HG03460 (cell line): ENCODE results near the gene JMJD8.

Experiments
- ATAC-seq: cut with Tn5 transposase; IDR thresholded peaks from one replicate; pipeline ENCODE4 v1.9.1; 2021; ENCODE audit not compliant: unreplicated experiment

JMJD8 gene

DNA sequence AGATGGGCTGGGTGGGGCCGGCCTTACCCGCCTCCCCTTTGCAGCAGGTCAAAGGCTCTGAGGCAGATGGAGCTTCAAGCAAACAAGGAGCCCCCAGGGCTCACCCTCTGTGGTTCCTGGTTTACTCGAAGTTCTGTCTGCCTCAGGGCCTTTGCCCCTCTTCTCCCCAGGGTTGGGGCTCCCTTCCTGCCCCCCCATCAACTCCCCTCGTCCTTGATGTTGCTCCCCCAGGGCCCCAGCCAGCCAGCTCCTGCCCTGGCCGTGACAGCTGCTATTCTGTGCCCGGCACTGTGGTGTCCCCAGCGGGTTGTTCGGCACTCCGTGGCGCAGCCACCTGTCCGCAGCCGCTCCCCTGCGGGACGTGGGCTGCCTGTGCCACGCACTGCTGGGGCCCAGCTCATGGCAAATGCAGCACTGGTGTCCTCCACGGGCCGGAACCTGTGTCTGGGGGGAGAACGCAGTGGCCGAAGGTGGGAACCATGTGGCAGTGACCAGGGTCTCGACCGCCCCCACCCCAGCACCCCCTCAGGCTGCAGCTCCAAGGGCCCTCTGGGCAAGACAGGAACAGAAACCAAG is 26.5 kb upstream of the JMJD8 start:
- ATAC-seq, result no peak

DNA sequence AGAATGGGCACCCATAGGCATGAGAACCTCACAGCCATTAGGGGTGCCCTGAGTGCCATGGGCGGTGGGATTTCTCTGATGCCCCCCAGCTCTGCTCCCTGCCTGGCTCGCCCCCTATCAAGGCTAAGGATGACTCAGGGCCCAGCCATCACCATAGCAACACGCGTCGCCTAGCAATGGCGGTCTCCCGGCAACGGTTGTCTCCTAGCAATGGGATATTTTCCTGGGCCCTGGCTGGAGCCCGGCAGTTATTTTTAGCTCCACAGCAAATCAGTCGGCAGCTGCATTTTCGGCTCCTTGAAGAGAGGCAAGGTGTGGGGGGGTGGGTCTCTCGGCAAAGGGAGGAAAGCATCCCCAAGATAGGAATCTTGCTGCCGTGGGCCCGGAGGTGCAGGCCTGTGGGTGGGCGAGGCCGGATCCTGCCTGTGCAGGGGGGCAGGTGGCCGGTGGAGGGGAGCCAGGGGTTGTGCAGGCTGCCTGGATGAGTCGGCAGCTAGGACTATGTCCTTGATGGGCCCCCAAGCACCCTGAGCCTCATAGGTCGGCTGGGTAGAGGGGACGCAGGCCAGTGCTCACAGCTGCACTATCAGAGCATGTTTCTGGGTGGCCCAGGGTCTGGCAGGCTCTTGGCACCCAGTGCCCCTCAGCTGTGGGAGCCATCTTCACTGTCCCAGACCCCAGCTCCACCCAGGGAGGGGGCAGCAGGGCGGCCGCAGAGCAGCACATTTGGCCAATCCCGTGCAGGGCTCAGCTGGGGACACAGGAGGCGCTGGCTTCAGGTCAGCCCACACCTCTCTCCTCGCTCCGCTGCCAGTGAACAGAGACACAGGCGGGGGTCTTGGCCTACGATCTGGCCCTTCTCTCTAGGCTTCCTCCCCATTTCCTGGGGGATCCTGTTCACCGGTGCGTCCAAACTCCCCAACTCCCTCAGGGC is 25.7 kb upstream of the JMJD8 start:
- ATAC-seq, result no peak

DNA sequence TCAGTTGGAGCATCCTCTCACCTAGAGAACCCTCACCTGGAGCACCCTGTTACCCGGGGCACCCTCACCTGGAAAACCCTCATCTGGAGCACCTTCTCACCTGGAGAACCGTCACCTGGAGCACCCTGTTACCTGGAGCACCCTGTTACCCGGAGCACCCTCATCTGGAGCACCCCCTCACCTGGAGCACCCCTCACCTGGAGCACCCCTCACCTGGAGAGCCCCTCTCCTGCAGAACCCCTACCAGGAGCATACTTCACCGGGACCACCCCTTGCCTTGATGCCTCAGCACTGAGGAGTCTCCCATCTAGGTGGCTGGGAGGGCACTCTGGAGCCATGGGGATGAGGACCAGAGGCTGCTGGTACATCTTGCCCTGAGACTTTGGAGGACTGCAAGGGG is 24.8 kb upstream of the JMJD8 start:
- no peak for ATAC-seq

DNA sequence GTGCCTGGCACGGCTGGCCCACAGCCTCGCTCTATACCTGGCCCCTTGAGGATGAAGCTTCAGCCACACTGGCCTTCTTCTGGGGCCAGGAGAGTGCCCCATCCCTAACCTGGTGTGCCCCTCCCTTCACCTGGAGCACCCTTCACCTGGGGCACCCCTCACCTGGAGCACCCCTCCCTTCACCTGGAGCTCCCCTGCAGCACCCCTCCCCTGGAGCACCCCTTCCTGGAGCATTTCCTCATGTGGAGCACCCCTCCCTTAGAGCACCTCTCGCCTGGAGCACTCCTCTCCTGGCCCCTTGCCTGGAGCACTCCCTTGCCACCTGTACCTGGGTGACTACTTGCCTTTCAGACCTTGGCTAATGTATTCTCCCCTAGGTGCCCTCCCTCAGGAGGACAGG is 23.9 kb upstream of the JMJD8 start:
- no peak for ATAC-seq

DNA sequence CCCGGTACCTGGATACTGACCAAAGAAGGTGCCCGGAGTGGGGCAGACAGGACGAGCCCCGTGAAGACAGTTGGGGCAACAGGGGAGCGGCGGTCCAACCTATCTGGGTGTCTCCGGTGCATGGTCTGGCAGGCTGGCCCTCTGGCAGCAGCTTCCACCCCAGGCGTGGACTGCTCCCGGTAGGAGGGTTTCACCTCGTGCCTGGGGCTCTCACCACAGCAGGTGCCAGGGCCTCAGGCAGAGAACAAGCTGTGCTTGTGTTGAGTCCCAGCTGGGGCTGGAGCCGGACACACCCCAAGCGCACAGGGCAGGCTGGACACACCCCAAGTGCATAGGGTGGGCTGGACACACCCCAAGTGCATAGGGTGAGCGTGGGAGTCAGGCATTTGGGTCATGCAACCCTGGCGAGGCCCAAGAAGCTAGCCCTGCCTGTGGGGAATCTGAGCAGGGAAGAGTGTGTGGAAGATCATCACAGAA is 23.0 kb upstream of the JMJD8 start:
- ATAC-seq, result no peak

DNA sequence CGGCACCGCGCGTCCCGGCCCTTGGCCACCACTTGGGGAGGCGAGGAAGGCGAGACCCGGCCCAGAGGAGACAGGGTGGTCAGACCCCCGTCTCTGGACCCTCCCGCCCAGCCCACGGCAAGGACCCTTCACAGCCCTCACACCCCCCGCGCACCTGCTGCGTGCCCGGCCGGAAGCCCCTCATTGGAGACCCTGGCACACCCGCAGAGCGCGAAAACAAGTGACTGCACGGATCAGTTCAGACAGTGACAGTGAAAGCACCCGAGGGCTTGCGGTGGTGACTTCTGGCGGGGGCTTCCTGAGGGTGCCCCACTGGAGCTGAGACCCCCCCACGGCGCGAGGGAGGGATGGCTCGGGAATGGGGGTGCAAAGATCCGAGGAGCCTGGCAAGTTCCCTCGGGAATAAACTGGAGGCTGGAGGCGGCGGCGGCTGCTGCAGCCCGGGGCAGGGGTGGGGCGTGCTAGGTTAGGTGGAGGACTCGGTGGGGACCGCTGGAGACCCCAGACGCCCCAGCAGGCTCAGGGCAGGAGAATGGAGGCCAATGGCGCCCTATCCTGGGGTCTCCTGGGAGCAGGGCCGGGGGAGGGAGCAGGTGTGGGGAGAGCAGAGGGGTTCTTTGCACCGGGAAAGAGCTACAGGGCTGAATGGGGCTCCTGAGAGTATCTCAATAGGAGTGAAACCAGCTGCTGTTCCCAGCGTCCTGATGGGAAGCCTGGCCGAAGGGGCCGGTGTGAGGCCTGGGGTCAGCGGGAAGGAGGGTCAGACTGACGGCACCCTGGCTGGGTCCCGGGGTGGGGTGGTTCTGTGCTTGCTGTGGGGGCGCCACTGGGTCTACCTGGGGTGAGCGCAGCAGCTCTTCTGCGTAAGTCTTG is 22.3 kb upstream of the JMJD8 start:
- no peak for ATAC-seq

DNA sequence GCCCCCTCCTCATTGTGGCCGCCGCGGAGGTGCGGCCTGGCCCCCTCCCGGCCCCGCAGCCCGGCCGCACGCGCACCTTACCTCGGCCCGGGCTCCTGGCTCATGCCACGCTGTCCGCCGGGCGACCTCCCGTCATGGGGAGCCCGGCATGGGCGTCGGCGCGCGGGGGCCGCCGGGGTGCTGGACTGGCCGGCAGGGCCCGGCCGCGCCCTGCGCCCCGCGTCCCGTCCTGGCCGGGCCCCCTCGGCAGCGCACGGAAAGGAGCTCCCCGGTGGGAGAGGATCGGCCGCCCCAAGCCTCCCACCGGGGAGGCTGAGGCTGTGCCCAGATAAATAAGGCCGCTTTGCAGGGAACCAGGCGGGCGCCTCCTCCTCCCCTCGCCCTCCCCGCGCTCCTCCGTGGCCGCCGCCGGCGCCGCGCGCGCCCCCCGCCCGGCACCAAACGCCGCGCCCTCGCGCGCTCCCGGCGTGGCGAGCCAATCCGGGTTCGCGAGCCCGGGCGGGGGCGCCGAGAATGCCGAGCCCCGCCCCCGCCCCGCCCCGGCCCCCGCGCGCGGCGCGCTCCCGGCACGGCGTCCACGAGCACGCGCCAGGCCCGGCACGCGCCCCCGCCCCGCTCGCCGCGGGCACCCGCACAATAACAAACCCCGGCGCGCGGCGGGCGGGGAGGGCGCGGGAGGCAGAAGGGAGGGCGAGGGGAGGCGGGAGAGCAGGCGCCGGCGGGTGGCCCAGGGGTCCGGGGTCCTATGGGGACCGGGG is 21.5 kb upstream of the JMJD8 start, which contains the start of gene FBXL16:
Gene FBXL16, minus strand, starts transcription at position 371 of the 758 bp plus-strand sequence. CDS start 8,396 bp downstream, outside the sequence.
- ATAC-seq, result no peak

DNA sequence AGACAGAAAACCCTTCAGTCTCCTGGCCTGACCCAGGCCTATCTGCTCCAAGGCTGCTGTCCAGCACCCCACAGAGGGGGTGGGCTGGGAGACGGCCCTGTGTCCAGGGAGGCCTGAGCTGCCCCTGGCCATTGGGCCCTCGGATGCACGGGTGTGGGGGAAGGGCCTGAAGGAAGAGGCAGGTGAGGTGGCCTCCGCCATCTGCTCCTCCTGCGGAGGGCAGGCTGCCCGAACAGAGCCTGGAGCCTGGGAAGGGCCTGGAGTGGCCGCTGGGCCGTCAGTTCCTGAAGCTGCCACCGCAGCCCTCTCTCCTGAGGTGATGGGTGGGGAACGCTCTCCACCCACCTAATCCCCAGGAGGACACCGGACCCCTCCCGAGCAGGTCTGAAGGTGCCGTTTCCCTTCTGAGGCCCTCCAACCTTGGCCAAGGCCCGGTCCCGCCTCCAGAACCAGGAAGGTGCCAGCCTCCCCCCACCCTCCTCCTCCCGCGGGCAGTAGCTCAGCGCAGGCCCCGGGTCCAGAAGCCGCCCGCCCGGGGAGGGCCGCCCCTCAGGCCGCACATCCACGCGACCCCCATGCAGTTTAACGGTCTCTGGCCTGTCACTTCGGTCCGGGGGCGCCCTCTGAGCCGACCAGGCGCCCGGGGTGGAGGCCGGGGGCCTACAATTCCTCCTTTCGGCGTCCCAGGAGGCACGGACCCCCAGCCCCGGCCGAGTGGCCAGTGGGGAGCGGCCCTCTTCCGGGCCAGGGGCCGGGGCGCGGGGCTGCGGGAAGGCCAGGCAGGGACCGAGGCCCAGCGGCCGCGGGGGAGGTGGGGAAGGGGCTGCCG is 20.6 kb upstream of the JMJD8 start:
- no peak for ATAC-seq

DNA sequence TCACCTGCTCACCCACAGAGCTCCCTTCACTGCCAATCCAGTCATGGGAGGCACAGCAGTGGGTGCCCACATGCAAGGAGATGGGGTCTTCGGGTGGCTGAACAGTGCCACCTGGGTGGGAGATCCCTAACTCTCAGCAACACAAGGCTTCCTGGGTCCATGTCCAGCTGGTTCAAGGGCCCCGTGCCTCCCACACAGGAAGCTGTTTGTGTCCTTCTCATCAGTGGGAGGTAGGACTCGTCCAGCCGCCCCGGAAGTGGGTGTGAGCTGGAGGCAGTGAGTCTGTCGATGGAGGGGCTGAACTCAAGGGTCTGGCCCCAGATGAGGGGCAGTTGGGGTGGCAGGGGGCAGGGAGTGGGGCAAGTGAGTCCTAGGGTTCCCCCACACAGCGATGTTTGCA is 19.9 kb upstream of the JMJD8 start:
- ATAC-seq, result no peak

DNA sequence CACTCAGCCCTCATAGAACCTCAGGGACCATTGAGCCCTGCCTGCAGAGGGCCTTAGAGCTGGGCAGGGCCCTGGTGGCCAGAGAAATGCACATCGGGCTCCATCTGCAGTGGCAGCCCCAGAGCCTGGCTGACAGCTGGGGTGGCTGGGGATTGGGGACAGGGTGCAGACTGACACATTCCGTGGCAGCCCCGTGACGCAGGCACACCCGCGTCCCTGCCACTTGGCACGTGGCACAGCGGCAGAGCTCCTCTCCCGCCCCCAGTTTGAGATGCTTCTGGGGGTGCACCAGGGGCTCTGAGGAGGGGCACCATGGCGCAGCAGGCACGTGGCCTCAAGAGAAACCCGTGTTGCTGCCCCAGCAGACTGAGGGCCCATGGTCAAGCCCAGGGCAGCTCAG is 19.3 kb upstream of the JMJD8 start:
- no peak for ATAC-seq

DNA sequence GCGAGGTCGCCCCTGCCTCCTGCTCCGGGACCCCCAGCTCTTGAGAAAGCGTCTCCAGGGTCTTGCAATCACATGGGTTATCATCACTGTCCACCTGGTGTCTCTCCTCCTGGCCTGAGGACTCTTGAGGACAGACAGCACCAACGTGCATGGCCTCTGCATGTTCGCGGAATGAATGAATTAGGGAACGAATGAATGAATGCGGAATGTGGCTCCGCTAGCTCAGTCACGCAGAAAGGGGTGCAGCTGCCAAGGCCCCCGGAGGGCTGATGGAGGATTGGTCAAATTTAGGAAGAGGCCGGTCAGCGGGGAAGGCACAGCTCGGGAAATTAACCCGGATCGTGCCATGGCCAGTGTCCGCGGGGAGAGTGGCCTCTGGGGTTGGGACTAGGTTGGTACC is 18.2 kb upstream of the JMJD8 start:
- ATAC-seq, result no peak

DNA sequence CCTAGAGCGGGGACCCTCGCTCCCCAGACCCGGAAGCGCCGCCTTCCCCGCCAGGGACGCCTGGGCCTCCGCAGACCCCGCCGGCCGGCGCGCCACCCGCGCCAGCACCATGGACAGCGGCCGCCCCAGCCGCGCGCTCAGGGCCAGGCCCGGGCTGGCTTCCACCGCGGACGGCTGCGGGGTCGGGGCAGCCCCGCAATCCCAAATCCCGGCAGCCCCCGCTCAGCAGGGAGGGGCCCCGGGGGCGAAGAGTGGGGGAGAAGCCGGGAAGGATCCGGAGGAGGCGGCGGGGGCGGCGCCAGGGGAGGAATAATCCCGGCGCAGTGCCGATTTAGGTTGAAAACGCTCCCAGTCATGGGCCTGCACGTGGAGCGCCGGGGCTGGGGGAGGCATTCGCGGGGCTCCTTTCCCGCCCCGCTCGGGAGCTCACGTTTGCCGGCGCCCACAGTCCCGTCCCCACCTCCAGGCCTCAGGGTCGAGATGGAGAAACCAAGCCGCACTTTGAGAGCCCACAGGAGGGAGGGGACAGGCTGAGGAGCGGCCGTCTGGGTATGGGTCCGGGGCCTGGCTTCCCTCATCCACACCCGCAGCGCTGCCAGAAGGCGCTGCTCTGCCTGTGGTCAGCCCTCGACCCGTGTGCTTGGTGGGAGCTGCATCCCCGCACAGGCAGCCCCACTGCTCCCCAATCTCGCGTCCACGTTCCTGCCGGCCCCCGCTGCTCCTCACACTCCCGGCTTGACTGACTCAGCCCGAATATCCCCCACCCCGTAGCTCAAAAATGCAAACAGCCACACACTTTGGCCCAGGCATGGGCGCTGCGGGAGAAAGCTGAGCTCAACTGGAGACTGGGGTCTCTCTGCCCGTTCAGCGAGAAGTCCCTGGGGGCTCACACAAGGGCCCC is 16.8 kb upstream of the JMJD8 start:
- ATAC-seq, result no peak

DNA sequence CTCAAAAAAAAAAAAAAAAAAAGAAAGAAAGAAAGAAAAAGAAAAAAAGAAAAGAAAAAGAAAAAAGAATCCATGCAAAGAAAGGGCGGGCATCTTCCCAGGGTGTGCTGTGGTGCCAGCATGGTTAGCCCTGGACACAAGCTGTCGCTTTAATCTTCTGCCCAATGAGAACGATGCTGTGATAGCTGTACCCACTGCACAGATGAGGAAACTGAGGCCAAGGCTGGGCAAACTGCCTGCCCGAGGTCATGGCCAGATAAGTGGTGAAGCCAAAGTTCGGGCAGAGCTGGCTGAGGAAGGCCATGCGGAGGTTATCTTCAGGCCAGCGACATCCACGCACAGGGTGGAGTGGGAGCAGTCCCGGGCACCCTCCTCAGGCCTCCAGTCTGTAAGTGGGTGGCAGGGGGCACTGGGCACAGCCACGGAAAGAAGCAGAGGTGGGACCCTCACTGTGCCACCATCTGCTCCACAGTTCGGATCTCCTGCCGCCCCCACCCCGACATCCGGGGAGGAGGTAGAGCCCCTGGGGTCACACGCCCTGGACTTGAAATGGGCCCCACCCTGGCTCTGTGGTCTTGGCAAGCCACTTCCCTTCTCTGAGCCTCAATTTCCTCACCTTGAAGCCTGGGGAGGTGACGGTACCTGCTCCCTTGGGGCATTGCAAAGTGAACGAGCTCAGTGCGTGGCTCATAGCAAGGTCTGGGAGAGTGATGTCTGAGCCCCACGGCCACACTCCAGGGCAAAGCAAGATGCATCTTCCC is 15.0 kb upstream of the JMJD8 start:
- ATAC-seq, result no peak

DNA sequence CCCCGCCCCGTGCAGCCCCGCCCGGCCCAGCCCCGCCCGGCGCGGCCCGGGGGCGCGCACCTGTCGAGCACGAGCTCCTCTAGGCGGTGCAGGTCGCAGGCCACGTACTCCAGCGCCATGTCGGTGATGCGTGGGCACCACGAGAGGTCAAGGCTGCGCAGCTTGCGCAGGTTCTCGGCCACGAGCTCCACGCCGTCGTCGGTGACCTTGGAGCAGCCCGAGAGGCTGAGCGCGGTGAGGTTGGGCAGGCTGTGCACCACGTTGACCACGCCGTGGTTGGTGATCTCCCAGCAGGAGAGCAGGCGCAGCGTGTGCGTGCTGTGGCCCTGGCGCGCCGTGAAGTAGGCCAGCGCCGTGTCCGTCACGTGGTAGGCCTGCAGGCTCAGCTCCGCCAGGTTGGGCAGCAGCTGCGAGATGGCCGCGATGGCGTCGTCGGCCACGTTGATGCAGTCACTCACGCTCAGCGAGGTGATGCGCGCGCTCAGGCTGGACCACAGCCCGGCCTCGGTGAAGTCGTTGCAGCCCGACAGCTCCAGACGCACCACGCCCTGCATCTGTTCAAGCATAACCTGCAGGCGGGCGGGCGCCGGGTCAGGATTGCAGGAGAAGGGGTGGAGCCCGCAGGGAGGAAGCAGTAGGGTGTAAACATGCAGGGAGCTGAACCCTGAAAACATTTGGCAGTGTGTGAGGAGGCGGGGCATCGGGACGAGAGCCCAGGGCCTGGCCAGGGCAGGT is 11.4 kb upstream of the JMJD8 start:
- no peak for ATAC-seq

DNA sequence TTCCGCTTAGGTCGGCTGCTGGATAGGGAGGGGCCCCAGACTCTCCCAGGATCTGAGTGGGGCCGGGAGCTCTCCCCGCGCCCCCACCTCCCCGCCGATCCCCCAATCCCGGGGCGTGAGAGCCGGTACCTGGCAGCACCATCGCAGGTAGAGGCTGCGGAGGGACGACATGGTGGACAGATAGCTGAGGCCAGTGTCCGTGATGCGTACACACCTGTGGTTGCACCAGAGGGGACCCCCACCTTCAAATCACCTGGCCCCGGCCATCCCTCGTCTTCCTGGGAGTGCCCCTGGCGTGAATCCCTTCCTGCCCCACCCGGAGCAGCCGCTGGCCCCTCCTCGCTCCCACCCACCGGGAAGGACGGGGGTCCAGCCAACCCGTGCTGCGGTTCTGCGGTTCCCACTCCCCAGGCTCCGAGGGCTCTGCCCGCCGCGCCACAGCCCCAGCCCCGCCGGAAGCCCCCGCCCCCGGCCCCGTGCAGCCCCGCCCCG is 10.8 kb upstream of the JMJD8 start:
- no peak for ATAC-seq

DNA sequence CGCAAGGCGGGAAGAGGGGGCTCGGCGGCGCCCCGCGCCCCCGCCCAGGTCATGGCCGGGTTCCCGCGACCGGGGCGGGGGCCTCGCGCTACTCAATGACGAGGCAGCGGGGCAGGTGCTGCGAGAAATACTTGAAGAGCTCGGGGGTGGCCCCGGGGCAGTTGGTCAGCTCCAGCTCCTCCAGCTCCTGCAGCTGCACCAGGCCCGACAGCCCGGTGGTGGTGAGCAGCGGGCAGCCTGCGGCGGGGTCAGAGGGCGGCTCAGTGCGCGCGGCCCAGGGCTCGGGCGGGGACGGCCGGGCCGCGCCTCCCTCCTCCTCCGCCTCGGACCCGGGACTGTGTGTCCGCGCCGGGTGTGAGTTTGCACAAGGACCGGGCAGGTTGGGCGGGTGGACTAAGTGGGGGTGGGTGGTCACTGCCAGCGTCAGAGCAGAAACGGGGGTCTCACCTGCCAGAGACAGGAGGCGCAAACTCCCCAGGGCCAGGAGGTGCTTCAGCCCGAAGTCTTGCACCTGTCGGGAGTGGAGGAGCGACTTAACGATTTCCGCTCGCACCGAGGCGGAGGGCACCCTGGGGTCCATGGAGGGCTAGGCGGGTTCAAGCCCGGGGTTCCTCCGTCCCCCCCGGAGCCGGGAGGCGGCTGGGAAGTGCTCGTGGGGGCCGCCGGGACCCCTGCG is 10.2 kb upstream of the JMJD8 start:
- ATAC-seq, result no peak

DNA sequence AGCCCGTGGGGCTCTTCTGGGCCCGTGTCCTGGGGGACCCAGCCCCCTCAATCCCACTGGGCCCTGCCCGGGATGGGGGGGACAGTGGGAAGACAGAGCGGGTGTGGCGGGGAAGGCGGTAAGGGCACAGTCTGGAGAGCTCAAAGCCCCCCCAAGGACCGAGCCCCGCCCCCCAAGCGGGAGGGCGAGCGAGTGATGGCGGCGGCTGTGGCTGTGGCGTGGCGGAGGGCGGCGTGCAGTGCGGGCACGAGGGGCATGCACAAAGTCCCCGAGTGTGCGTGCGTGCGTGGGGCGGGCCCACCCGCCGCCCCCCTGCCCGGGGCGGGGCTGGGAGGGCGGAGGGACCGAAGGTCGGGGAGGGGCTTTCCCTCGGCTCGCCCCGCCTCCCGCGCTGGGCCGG is 9.6 kb upstream of the JMJD8 start:
- ATAC-seq, result no peak
